RWPE1 (cell line): ENCODE measurements around the gene ACTL6B.
A peak's percentile ranks its signal among the peaks of the same experiment; 100 is the strongest.

ENCODE experiments used
- CTCF ChIA-PET: fragments of 350-600 bp; sonication (Branson Sonifier 250); formaldehyde crosslinking; extraction: SDS; loops from one replicate; lab custom pipeline; 2021; lab: Yijun Ruan, JAX
- POLR2A ChIA-PET: fragments of 400-600 bp; formaldehyde crosslinking; extraction: SDS; loops from one replicate; lab custom pipeline; 2020; ENCODE audit warnings: antibody characterized with exemption; ENCODE audit not compliant: low non-redundant PET; lab: Yijun Ruan, JAX
- DNase-seq: peaks from one replicate; pipeline ENCODE4 v3.0.0; 2012; ENCODE audit warnings: low spot score
- H3K27ac ChIP-seq: fragments of 450-650 bp; 2 replicates; pipeline ENCODE4 v1.5.1; 2017
- CTCF ChIP-seq: fragments of 450-650 bp; conservative IDR thresholded peaks from 2 replicates; pipeline ENCODE4 v1.5.1; 2017; ENCODE audit warnings: low read depth, mild to moderate bottlenecking

The ACTL6B gene

GRCh38 chr7:100677308-100678267 lies 21.3 kb upstream of the ACTL6B start:
- TF ChIP-seq CTCF = no peak
- H3K27ac ChIP-seq = peak overlapping the region; percentile 92
- no peak for DNase-seq
- ChIA-PET CTCF (interaction anchor here (0.5 to 0.8 kb wide), 3 partner anchors 12 to 63 kb away, joined by 3 to 5 read pairs (median 4); no protein-coding TSS in a partner anchor), POLR2A (no interaction called here)

- H3K27ac ChIP-seq = peak overlapping the region; percentile 92
- CTCF ChIA-PET = interaction anchor here (0.5 kb wide), 1 partner anchor 62 kb away, joined by 5 read pairs; no protein-coding TSS in a partner anchor
- no peak for TF ChIP-seq CTCF
- POLR2A ChIA-PET = no interaction called here
- no peak for DNase-seq
Observed at GRCh38 chr7:100676501-100677306, 20.5 kb upstream of the ACTL6B start.

- no peak for TF ChIP-seq CTCF
- DNase-seq = peak; percentile 63
- POLR2A ChIA-PET = no interaction called here
- CTCF ChIA-PET = interaction anchor here (0.5 kb wide), 1 partner anchor 551 kb away, joined by 6 read pairs; no protein-coding TSS in a partner anchor
- H3K27ac ChIP-seq = peak overlapping the region; percentile 92
Observed at GRCh38 chr7:100675581-100676350, 19.5 kb upstream of the ACTL6B start.

- CTCF ChIA-PET = interaction anchor here (0.8 to 1.1 kb wide), 2 partner anchors 13 to 61 kb away, joined by 3 to 5 read pairs; no protein-coding TSS in a partner anchor
- POLR2A ChIA-PET = interaction anchor here (0.6 kb wide), 1 partner anchor 48 kb away, joined by 3 read pairs; no protein-coding TSS in a partner anchor
- peak overlapping the region; percentile 92 for H3K27ac ChIP-seq
- no peak for DNase-seq
- no peak for TF ChIP-seq CTCF
Observed at GRCh38 chr7:100675105-100675451, 18.8 kb upstream of the ACTL6B start.

- DNase-seq = no peak
- ChIA-PET POLR2A (interaction anchor here (0.6 kb wide), 1 partner anchor 47 kb away, joined by 3 read pairs; no protein-coding TSS in a partner anchor), CTCF (interaction anchor here (0.5 to 1.1 kb wide), 5 partner anchors 13 to 166 kb away, joined by 3 to 7 read pairs (median 3); no protein-coding TSS in a partner anchor)
- peak overlapping the region; percentile 92 for H3K27ac ChIP-seq
- TF ChIP-seq CTCF = no peak
Observed at GRCh38 chr7:100674411-100675104, 18.3 kb upstream of the ACTL6B start.
